IPS DF 19.7 (cell line): ENCODE results near the gene KCTD8.
A peak's percentile ranks its signal among the peaks of the same experiment; 100 is the strongest.

Experiments used
- DNase-seq: peaks from one replicate; pipeline ENCODE4 v3.0.0-alpha.2; 2013; ENCODE audit warnings: low read depth, low spot score

Gene KCTD8

DNA sequence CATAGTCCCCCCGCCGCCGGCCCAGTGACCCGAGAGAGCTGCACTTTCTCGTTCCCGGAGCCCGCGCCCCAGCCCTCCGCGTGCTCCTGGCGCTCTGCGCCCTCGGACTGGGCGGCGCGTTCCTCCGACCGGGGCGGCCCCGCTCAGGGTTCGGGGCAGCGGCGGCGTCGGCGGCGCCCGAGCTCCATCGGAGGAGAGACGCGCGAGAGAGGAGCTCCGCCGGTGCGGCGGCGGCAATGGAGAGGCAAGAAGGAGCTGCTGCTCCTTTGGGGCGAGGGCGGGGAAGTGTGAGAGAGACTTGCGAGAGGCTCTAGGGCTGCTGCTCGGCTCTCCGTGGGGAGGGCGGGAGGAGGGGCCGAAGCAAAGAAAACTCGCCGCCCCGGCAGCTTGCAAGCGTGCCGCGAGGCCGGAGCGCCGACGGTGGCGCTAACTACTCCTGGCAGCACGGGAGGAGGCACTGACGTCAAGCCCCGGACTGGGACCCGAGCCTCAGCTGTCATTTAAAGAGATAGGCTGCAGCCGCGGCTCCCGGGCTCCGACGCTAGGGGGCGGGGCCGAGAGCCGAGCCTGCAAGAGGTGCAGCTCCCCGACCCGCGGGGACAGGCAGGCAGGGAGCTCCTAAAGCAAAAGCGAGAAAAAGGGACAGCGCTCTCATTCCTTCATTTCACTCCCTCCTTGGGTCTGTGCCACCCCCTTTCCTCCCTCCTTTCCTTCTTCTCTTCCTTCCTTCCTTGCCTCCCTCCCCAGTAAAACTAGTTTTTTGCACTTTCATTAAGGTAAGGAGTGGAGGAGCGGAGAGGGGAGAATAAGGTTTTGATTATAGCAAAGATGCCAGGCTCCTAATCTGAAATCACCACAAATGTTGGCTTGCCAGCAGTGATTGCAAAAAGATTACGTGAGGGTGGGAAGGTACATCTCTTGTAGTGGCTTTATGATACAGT, at the start of gene KCTD8:
Gene KCTD8 (minus strand): TSS at position 289 of the 941 bp plus-strand sequence.
- DNase-seq, result peak; percentile 89

DNA sequence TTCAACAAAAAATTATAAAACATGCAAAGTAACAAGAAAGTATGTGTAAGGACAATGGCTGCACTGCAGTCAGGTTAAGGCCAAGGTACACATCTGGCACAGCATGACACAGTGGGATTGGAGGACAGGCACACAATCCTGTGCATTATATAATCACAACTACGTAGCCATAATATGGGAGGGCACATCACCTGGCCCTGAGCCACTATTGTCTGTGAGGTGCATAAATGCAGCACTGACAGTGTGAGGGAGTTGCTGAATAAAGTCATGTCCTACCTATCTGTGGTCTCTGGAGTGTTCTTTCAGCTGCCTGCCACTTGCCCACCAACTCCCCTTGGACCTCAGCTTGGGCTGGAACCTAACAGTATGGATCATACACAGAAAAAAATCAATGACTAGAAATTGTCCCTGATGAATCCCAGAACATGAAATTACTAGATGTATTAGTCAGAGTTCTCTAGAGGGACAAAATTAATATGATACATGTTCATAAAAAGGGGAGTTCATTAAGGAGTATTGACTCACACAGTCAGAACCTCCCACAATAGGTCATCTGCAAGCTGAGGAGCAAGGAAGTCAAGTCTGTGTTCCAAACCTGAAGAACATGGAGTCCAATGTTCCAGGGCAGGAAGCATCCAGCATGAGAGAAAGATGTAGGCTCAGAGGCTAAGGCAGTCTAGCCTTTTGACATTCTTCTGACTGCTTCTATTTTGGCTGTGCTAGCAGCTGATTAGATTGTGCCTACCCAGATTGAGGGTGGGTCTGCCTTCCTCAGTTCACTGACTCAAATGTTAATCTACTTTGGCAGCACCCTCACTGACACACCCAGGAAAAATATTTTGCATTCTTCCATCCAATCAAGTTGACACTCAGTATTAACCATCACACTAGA, 46.4 kb upstream of the KCTD8 start:
- no peak for DNase-seq

DNA sequence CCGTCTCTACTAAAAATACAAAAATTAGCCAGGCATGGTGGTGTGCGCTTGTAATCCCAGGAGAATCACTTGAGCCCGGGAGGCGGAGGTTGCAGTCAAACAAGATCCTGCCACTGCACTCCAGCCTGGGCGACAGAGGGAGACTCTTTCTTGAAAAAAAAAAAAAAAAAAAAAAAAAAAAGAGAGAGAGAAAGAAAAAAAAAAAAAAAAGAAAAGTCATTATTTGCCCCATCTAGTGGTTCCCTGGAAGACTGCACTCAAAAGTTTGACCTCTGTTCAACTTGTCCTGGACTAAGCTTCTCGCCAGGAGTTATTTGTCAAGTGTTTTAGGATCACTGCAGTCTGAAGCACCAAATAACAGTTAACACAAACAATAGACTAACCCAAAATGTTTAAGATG, 45.3 kb upstream of the KCTD8 start:
- peak; percentile 7 for DNase-seq

DNA sequence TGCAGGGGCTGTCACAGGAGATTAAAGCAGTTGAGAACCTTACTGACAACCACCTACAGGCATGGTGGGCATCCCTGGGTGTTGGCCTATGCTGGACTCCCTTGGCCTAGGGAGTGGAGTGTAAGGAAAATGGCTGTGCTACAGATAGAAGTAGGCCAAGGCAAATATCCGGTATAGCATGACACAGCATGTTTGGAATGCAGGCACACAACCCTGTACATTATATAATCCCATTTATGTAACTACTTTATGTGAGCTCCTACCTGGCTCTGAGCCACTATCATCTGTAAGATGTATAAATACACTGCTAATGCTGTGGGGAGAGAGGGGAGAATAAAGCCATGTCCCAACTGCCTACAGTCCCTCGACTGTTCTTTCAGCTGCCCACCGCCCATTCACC, 38.7 kb upstream of the KCTD8 start:
- no peak for DNase-seq

DNA sequence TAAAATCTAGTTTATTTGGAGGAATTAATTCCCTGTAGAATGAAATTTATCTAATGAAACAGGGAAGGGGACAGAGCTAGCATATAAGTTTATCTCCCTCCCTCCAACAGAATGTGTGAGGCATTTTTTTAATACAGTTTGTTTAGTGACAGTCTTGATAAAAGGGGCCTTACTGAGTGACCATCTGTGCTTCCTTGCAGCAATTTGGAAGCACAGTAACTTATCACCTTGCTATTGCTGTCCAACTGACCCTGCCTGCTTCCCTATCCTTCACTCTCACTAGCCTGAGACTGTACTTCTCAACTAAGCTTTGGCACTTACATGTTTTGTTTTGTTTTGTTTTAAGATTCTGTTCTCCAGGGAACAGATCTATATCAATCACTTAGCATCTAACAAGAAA, 31.1 kb upstream of the KCTD8 start:
- no peak for DNase-seq

DNA sequence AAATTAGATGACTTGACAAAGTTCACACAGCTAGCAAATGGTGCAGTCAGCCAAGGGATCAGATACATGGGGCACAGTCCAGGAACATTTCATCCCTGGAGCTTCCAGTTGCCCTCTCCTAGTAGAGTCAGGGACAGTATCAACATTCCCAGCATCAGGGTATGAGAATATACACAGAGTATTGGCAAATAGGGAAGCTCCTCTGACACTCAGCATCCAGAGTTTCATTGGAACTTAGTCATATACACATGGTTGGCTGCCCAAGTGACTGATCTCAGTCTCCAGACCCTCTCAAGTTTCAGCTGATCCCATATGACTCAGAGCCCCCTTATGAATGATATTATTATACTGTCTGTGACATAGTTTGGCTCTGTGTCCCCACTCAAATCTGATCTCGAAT, 13.7 kb upstream of the KCTD8 start:
- DNase-seq, result no peak

DNA sequence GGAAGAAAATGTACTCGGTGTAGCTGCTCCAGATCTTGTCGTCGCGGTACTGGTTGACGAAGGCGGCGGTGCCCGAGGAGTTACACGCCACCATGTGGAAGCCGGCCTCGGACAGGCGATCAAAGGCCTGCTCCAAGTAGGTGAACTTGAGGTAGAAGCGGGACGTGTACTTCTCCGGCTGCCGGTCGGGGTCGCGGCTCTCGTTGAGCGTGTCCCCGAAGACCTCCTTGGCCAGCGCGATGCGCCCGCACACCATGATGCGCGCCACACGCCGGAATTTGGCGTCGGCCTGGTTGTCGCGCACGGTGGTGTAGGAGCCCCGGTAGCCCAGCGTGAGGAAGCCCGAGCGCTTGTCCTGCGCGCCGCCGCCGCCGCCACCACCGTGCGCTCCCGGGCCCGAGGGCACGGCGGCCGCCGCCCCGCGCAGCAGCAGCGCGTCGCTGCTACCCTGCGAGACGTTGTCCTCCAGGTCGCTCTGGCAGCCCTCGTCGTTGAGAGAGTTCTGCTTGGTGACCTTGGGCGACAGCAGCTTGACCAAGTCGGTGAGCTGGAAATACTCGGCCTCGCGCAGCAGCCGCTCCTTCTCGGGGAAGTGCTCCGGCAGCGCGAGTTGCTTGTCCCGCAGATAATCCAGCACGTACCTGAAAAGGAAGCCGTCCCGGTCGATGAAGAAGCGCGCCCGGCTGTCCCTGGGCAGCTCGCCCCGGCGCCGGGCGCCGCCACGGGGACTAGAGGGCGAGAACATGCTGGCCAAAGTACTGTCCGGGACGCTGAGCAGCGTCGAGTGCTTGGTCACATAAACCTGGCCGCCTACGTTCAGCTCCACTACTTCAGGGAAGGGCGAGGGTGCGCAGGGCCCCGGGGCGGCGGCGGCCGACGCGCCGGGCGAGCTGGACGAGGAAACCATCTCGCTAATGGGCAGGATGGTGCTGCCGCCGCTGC, 775 bp downstream of the KCTD8 start:
- DNase-seq, result no peak

DNA sequence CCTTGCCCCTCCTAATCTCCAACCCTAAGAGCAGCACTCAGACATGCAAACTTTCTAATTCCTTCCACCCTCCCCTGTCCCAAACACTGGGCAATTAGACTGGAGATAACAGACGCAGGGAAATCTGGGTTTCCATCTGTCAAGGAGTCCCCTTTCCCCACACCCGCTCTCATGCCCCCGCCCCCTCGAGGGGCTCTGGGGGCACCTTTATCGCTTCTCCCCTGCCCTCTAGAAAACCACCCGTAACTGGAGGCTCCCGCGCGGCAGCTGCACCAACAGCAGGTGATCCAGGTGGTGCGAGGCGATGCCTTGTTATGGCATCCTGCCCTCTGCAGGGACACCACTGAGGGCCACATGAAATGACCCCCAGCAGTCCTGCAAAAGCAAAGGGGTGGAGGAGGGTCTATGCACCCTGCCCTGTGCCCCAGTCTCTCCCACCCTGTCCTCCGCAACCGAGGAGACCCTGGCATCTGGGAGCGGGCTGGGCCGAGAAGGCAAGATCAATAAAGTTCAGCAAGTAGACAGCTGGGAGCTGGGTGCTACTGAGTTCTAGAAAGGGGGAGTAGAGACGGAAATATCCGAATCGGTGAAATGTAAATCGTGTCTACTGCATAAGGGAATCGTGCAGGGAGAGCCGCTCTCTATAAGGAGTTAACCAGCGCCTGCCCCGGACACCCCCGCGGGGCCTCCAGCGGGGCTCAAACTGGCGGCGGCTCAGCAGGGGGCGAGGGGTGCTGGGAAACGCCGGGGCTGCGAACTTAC, 1.6 kb downstream of the KCTD8 start:
- no peak for DNase-seq

DNA sequence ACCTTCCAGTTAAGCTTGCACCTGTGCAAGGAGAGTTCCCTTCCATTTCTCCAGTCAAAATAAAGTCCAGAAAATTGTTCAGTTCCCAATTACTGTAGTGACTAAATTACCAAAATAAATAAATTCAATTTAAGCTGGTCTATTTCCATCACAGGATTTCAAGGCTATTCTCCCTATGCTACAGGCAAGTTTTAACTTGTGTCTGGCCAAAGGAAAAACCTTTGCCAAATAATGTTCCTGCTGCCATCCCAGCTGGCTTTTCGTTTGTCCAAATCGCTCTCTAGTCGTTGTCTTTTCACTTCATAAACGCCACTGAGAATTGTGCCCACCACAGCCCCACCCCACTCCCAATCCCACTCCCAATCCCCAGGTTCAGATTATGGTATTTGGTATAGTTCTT, 2.4 kb downstream of the KCTD8 start:
- no peak for DNase-seq

DNA sequence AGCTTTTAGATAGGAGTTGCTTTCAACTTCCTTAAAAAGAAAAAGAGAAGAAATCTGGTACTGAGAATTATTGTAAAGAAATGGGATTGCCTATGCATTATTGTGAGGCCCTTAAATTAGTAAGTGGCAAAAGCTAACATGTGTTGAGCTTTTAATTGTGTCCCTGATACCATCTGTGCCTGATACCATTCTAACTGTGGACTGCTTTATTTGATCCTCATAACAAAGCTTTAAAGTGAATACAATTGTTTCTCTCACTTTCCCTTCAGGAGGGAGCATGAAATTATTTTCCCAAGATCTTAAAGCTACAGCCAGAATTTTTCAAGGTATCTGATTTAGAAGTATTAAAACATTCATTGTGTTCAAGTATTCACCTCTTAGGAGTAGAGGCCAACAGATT, 9.9 kb downstream of the KCTD8 start:
- no peak for DNase-seq

DNA sequence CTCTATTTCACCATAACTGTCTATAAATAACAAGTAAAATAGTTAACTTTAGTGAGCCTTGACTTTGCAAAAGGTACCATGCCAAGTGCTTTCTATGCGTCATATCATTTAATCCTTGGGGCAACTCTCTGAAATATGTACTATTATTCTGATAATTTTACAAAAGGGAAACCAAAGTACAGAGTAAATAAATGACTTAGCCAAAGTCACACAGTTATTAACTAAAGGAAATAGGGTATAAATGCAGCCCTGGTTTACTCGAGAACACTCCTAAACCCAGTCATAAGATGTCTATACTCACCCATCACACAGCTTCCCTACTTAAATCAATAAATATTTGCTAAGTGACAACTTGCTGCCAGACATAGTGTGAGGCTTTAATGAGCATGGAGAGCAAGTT, 14.4 kb downstream of the KCTD8 start:
- no peak for DNase-seq

DNA sequence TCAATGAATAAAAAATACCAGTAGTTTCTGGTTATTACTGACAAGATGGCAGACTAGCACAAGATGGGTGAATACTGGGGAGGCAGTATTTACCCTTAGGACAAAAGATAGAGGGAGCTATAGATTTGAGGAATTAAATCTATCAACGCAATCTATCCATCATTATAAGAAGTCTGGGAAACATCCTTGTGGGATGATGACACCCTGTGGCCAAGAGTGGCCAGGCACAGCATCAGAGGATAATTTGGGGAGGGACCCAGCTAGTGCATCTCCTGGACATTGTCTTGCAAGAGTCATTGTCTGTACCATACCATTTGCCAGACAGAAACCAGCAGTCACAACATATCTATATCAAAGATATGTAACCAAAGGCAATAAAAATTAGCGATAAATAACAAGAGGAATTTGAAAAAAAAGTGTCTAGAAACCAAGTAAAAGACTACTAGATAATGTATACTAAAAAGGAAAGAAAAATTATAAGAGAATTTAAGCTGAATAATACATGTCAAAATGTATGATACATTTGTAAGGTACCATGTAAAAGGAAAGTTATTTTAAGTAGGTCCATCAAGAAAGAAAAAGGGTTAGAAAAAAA, 22.9 kb downstream of the KCTD8 start:
- DNase-seq, result no peak

DNA sequence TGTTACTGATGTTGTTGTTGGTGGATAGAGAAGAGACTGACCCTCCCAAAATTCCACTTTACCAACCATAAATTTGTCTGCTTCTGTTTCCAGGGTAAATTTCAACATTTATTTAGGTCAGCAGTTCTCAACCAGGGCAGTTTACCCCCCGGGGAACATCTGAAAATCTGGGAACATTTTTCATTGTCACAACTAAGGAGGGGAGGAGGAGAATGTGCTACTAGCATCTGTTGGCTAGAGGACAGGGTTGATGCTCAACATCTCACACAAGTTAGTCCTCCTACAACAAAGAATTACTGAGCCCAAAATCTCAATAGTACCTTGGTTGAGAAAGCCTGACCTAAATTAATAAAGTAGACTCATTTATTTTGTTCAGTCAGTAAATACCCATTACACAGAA, 25.7 kb downstream of the KCTD8 start:
- DNase-seq, result no peak

DNA sequence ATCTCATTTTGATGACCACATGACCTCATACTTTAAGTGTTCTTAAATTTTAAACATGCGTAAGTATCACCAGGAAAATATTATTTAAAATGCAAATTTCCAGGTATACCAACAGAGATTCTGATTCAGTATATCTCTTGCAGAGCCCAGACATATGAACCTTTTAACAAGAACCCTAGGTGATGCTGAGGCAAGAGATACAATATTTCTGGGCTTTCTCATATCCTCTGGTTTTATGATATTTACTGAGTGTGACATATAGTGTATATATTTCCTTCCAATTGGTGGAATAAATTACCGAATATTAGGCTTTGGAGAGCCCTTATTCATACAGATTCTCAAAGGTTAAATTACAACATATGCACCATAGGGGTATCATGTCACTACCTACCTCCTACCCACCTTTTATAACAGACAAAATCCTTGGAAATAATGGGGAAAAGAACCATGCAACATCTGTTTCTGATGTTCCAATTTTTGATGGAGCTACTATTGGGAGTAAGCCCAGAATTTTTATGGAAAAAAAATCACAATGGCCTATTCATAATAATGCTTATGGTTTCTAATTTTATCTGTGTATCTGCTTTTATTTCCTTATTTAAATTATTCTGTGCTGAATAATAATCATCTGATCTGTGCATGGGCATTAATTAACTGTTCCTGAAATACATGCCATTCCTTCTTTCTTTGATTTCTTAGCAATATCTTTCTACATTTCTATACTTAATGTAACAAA, 27.1 kb downstream of the KCTD8 start:
- DNase-seq, result no peak

DNA sequence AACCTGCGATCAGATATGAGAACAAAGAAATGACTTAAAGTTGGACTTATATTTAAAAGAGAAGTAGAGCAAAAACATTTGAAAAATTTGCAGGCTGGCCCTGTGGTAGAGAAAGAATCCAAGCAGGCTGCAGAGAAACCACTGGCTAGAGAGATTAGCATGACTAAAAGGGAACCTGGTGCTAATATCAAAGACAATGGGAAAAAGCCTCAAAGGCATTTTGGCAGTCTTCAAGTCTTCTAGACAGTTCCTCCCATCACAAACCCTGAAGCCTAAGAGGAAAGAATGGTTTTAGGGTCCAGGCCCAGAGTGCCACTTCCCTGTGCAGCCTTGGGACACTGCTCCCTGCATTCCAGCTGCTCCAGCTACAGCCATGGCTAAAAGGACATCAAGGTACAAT, 33.4 kb downstream of the KCTD8 start:
- peak; percentile 56 for DNase-seq

DNA sequence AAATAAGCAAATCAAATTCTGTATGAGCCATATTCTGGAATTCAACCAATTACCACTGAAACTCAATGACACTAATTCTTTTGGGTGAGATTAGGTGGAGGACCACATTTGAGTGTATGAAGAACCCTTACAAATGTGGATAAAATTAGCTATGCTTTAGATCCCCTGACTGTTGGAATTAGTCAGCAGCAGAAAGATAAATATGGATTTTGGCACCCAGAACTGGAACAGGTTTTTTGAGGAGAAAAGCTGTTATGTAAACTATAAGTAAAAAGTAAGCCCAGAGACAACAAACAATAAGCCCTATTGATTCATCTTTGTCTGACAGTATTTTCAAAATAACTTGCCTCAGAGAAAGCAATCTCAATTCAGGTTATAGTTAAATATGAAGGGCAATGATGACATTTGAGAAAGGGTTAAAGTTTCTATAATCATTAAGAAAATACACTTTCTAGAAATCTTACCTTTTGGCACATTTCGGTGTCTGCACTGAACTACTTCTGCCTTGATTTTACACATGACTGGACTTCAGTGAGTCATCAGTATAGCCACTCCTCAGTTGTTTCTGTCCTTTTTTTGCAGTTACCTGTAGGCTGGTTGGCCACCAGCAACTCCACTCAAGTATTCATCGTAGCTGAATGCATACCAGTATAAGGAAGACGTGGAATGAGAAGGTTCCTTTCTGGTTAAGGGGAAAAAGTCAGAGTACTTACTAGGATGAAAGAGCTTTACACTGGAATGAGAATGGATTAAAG, 80.0 kb downstream of the KCTD8 start:
- DNase-seq, result no peak

DNA sequence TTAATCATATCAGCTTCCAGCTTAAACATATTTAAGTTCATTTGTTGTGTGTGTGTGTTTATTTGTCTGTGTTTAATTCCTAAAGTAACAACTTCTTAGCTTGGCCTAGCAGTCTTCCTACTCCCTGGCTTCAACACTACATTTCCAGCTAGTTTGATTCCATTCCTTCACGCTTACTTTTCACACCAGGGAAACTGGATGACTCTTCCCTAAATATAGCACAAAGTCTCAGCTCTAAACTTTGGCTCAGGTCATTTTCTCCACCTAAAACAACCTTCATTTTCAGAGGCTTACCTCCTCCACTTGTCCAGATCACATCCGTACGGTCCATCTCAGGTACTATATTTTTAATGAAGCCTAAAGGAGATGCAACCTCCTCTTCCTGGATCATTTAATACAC, 94.4 kb downstream of the KCTD8 start:
- no peak for DNase-seq

DNA sequence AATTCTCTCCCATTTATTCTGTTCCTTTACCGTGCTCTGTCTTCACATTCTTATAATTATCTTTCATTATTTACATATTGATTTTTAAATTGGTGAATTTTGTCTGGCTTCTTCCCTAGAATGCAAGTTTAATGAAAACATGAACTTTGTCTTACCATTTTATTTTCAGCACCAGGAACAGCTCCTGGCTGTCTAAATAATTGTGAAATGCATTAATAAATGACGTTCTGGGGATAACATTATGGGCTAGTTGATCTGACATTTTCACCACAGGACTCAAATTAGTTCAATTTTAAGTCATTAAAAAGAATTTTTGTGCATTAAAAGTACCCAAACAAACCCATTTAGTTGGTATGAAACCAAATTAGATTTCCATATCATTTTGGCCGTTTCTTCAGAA, 97.5 kb downstream of the KCTD8 start:
- DNase-seq, result no peak

DNA sequence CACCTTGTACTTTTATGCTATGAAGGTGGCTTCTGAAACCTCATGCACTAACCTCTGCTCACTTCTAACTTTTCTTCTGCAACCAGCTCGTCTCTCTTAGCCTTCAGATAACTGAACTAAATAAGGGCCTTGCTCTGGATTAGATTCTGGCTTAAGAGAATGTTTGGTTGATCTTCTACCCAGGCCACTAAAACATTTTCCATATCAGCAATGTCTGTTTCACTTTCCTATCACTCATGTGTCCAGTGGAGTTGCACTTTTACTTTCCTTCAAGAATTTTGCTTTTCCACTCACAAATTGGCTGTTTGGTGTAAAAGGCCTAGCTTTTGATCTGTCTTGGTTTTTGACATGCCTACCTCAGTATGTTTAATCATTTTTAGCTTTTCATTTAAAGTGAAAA, 105.8 kb downstream of the KCTD8 start:
- DNase-seq, result no peak
